Heart left ventricle (tissue), 13 donors: ENCODE data around the gene EPS8.

Experiments used
- POLR2A ChIP-seq, 2 donors: fragments of 450-650 bp; IDR thresholded peaks; one replicate each; pipeline ENCODE4 v1.6.1; 2017; ENCODE audit warnings: antibody characterized with exemption in 2 of 2, mild to moderate bottlenecking in 2 of 2, moderate library complexity in 2 of 2
- TF ChIP-seq, protein P1 (sequence below), 12 donors: fragments of 200-600 bp; sonication (generic) in 4 of 12; IDR thresholded peaks; one replicate each; pipeline versions ENCODE4 v1.5.0 to v1.8.0; 2018 to 2022; ENCODE audit warnings: antibody characterized with exemption in 12 of 12, mild to moderate bottlenecking in 5 of 12
- donor health status: ischemic (EF 13 %, LVEDD 7.1; RV severe dilation, severe dysfunction).
- donor health status: DM: no; HTN: yes; CAD: no.
- donor health status: DM: no; HTN: no; CAD: no.
- donor health status: ischemic (EF 25% LVEDD 6.9; RV normal size, moderate dysfunction).
- donor health status: ischemic (EF 25% LVEDD 5.7; RV mildly dilated, moderate dysfunction).
- donor health status: ischemic (EF 35%, LVEDD 5.7; RV mildly dilated, moderate dysfunction).
- donor health status: nonischemic (EF 11% LVEDD 7.7; RV severe dilation, severe dysfunction).
- donor health status: DM: yes; HTN: yes; CAD: no.
- donor health status: PGD.
- donor health status: ischemic (EF 29% LVEDD 5.4; RV normal size, mild dysfunction).
- donor health status: nonischemic (EF 23%, LVEDD 6.1; RV moderate dilation, normal function).

DNA sequence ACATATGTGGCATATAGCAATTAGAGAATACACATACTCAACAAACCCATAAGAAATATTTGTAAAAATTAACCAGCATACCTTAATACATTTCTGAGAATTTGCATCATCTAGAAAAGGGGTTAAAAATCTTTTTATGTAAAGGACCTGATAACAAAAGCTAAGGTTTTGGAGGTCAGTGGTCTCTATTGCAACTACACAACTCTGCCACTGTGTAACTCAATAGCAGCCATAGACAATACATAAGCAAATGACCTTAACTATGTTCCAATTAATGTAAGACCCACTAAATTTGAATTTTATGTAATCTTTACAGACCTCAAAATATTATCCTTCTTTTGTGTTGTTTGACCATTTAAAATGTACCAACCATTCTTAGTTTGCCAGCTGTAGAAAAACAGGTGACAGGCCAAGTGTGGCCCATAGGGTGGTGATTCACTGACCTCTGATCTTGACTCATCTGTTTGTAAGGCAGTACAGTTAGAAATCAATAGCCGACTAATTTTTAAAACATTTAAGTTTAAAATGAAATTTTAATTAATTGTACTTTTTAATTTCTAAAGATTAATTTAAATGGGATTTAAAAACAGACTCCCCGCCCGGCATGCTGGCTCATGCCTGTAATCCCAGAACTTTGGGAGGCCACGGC, 7.4 kb upstream of the EPS8 start:
- TF ChIP-seq, protein P1, sequence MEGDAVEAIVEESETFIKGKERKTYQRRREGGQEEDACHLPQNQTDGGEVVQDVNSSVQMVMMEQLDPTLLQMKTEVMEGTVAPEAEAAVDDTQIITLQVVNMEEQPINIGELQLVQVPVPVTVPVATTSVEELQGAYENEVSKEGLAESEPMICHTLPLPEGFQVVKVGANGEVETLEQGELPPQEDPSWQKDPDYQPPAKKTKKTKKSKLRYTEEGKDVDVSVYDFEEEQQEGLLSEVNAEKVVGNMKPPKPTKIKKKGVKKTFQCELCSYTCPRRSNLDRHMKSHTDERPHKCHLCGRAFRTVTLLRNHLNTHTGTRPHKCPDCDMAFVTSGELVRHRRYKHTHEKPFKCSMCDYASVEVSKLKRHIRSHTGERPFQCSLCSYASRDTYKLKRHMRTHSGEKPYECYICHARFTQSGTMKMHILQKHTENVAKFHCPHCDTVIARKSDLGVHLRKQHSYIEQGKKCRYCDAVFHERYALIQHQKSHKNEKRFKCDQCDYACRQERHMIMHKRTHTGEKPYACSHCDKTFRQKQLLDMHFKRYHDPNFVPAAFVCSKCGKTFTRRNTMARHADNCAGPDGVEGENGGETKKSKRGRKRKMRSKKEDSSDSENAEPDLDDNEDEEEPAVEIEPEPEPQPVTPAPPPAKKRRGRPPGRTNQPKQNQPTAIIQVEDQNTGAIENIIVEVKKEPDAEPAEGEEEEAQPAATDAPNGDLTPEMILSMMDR (IDR thresholded peaks at IDR 0.05), result no peak
- no peak for TF ChIP-seq POLR2A (IDR thresholded peaks at IDR 0.05)
